Adrenal gland (tissue), 12 donors: ENCODE data around the gene TRH. TPM values are rescaled to one million over a fixed set of nuclear protein-coding genes. Genes with fewer than 3 reads are reported as not detected.

Source experiments
- DNase-seq, 7 donors: peaks; one replicate each; pipeline ENCODE4 v3.0.0-alpha.2; 2019 to 2020
- H3K27ac ChIP-seq, 5 donors: fragments of 200-600 bp; sonication (generic) in 4 of 5; 1 replicate in 3 of 5; 2 replicates in 2 of 5; pipeline versions ENCODE4 v1.5.1 to v1.8.0; 2016 to 2020; ENCODE audit warnings: mild to moderate bottlenecking in 1 of 5
- H3K27me3 ChIP-seq: fragments of 200-600 bp; 2 replicates; pipeline ENCODE4 v1.8.0; 2021
- H3K36me3 ChIP-seq, 2 donors: fragments of 200-600 bp; replicated peaks in 1 of 2; 1 replicate in 1 of 2; 2 replicates in 1 of 2; pipeline versions ENCODE4 v1.5.1 to v1.8.0; 2018 to 2022
- H3K4me1 ChIP-seq, 2 donors: fragments of 200-600 bp; replicated peaks in 1 of 2; 1 replicate in 1 of 2; 2 replicates in 1 of 2; pipeline versions ENCODE4 v1.5.1 to v1.8.0; 2018 to 2021
- H3K4me3 ChIP-seq, 4 donors: fragments of 200-600 bp; sonication (generic) in 3 of 4; one replicate each; pipeline ENCODE4 v1.5.1; 2016 to 2018
- H3K9me3 ChIP-seq, 3 donors: fragments of 200-600 bp; sonication (generic) in 1 of 3; replicated peaks in 1 of 3; 1 replicate in 2 of 3; 2 replicates in 1 of 3; pipeline versions ENCODE4 v1.5.1 to v1.8.0; 2016 to 2021
- POLR2A ChIP-seq, 2 donors: fragments of 450-650 bp; IDR thresholded peaks; one replicate each; pipeline ENCODE4 v1.6.1; 2017; ENCODE audit warnings: antibody characterized with exemption in 2 of 2, mild to moderate bottlenecking in 2 of 2, moderate library complexity in 1 of 2
- WGBS, 4 donors: extraction: QIAGEN DNeasy Blood & Tissue Kit in 2 of 4; methylation state at CpG; one replicate each; pipeline versions ENCODE4 v1.1.5 to v1.1.7; 2013 to 2017; 5-methylcytosine and 5-hydroxymethylcytosine counted together
- intact Hi-C, 2 donors: fragments of 100-400 bp; cut with DNase I; formaldehyde crosslinking; loops; one replicate each; pipeline versions ENCODE4 v1.14.1 to v1.15.0; 2022 to 2023
- polyA plus RNA-seq, 3 donors: library from polyadenylated mRNA; stranded (reverse); fragments of 200-250 nt in 2 of 3; fragments of 350-450 nt in 1 of 3; fragmentation: Illumina TruSeq in 1 of 3; extraction: RNeasy Lipid Tissue Mini Kit (QIAGEN cat#74804) in 1 of 3; gene quantifications; one replicate each; pipeline ENCODE4 v1.2.3, GENCODE V29; 2013 to 2014
- total RNA-seq, 9 donors: library from RNA; depleted of rRNA in 4 of 9; stranded (reverse); fragments of >200 nt in 4 of 9; fragments of 120-200 nt in 1 of 9; fragmentation: NEBNext Ultra II Directional in 1 of 9; extraction: Animal tissue kit (Norgen Biotek cat#: 25700) in 1 of 9; gene quantifications; one replicate each; pipeline versions ENCODE4 v1.1.0 to v1.2.4, GENCODE V29; 2013 to 2023
- TF ChIP-seq, protein P1 (sequence below), 6 experiments: fragments of 450-650 bp in 4 of 6; fragments of 200-600 bp in 2 of 6; sonication (generic) in 1 of 6; IDR thresholded peaks; 1 replicate in 5 of 6; 2 replicates in 1 of 6; pipeline versions ENCODE4 v1.5.1 to v1.8.0; 2016 to 2021; ENCODE audit warnings: antibody characterized with exemption in 6 of 6, mild to moderate bottlenecking in 2 of 6, moderate library complexity in 1 of 6
- donor health status: healthy with polysubstance abuse.
- donor health status: Bipolar disorder and iron deficiency.
- donor health status: DM: yes; HTN: yes; CAD: no.
- donor health status: DM: no; HTN: no; CAD: no.
- donor health status: DM: no; HTN: no; CAD: no.
- donor health status: DM: yes; HTN: yes; CAD: no.

The TRH gene
- total and polyA plus RNA-seq, 12 donors: 0.07 to 1.6 TPM; not detected in 10

DNA sequence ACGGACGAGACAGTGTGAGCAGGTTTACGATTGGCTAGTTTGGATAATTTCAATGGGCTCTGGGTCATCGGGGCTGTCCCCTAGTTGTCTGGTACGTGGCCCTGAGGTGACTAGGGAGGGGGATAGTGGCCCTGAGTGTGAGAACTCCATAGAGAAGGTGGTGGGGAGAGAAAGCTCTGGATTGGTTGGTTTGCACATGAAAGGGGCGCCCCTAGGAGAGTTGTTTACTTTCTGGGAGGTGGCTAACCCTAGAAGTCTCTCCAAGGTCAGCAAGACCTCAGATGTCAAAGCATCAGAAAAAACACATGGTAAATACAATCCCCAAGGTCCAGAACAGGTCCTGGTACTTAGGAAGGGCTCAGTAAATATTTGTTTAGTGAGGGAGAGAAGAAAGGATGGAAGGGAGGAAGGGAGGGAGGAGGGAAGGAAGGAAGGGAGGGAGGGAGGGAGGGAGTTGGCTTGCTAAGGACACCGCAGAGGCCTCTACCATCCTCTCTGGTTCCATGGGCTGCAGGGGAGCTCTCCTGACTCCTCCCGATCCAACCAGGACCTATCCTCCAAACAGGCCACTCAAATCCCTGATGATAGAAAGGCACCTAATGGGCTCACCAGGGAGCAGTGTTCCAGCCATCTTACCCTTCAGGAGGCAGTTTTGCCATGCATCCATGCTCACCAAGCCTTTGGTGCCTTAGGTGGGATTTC lies 3.0 kb upstream of the TRH start:
- Histone ChIP-seq H3K27me3 (peaks cover 23% of the 10 kb centered on the region), H3K4me1 (peaks cover 10 to 12% of the 10 kb centered on the region in 2 donors), H3K9me3 (no peaks in the 10 kb centered on the region), H3K36me3 (no peaks in the 10 kb centered on the region), H3K27ac (no peak overlapping the region), H3K4me3 (no peak overlapping the region)
- no peak for DNase-seq
- intact Hi-C loops: no loop called here
- WGBS, 4 donors: 58 to 62% (median 61%) methylated on average over 8 of the region's 8 CpGs
- TF ChIP-seq POLR2A (IDR thresholded peaks at IDR 0.05): no peak

DNA sequence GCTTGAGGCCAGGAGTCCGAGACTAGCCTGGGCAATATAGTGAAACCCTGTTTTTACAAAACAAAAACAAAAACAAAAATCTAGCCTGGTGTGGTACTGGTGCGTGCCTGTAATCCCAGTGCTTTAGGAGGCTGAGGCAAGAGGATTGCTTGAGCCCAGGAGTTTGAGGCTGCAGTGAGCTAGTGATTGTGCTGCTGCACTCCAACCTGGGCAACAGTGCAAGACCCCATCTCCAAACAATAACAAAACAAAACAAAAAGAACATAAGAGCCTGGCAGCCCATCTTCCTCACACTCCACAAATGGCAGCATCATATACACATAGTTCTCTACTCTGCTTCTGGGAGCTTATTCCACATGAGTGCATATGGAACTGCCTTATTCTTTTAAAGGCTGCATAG lies 2.2 kb upstream of the TRH start:
- TF ChIP-seq, protein P1, sequence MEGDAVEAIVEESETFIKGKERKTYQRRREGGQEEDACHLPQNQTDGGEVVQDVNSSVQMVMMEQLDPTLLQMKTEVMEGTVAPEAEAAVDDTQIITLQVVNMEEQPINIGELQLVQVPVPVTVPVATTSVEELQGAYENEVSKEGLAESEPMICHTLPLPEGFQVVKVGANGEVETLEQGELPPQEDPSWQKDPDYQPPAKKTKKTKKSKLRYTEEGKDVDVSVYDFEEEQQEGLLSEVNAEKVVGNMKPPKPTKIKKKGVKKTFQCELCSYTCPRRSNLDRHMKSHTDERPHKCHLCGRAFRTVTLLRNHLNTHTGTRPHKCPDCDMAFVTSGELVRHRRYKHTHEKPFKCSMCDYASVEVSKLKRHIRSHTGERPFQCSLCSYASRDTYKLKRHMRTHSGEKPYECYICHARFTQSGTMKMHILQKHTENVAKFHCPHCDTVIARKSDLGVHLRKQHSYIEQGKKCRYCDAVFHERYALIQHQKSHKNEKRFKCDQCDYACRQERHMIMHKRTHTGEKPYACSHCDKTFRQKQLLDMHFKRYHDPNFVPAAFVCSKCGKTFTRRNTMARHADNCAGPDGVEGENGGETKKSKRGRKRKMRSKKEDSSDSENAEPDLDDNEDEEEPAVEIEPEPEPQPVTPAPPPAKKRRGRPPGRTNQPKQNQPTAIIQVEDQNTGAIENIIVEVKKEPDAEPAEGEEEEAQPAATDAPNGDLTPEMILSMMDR (IDR thresholded peaks at IDR 0.05): no peak
- no peak for TF ChIP-seq POLR2A (IDR thresholded peaks at IDR 0.05)
- Histone ChIP-seq H3K27me3 (peaks cover 29% of the 10 kb centered on the region), H3K36me3 (no peaks in the 10 kb centered on the region), H3K27ac (no peak overlapping the region), H3K4me3 (no peak overlapping the region), H3K9me3 (no peaks in the 10 kb centered on the region), H3K4me1 (peaks cover 10 to 12% of the 10 kb centered on the region in 2 donors)
- intact Hi-C loops: no loop called here
- 94 to 100% (median 99%) methylated on average over 2 of the region's 2 CpGs for WGBS, 4 donors
- no peak for DNase-seq

DNA sequence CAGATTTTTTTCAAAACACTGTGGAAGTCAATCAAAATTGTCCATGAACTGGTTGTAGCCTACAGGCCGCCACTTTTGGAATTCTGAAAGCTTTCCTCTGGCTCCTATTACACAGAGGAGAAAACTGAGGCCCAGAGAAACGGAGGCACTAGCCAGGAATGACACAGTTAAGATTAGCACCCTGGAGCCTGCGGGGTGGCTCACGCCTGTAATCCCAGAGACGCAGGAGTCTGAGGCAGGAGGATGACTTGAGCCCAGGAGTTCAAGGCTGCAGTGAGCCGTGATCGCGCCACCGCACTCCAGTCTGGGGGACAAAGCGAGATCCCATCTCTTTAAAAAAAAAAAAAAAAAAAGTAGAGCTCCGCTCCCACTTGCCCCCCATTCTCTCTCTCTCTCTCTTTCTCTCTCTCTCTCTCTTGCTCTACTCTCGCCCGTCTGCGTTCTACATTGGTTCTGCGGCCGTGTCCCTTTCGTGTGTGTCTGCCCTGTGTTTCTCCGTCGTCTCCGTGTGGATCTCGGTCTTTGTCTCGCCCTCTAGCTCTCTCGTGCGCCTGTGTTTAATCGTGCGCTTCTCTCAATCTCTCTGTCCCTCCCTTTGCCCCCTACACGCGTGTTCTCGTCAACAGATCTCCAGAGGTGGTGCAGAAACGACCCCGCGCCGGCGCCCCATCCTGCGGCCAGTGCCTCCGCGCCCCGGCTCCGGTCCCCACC lies 512 bp upstream of the TRH start:
- intact Hi-C loops: no loop called here
- H3K27me3 ChIP-seq: peaks cover 35% of the 10 kb centered on the region

DNA sequence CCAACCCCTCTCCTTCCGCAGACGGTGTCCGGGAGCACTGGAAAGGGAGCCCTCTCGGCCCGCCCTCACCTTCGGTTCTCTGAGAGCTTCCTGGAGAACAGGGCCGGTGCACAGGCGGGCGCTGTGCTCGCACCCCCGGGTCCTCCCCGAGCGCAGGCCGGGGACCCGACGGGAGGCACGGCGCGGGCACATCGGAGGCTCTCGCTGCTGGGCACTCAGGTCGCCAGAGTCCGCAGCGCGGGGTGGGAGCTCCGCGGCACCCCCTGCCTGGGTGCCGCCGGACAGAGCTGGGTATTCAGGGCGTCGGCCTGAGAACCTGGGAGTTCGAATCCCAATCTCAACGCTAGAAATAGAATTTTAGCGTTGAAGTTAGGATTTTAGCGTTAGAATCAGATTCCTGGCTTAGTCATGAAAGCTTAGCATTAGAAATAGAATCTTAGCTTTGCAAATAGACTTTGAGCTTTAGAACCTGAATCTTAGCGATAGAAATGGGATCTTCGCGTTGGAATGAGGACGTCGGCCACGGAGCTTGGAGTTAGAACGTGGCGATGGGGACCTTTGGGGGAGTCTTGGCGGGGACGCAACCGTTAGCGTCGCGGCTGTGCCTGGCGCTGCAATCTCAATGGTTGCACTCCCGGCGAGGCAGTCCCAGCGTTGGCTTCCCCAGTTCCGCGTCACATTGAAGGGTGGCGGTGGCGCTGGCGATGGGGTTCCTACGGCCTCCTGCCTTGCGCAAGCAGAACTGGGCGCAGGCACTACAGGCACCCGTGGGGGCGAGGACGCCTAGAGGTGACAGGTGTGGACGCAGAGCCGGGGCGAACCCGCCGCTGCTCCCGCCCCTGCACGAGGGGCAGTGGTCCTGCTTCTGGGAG lies 549 bp downstream of the TRH start:
- peak in 1 of 7 donors; percentile 5 for DNase-seq
- 8 to 15% (median 9%) methylated on average over 41 to 71 of the region's 71 CpGs for WGBS, 4 donors
- Histone ChIP-seq H3K27ac (no peak overlapping the region), H3K36me3 (no peaks in the 10 kb centered on the region), H3K4me3 (peak overlapping the region in 1 of 4 donors; percentile 32), H3K9me3 (no peaks in the 10 kb centered on the region), H3K4me1 (peaks cover 10 to 12% of the 10 kb centered on the region in 2 donors), H3K27me3 (peaks cover 40% of the 10 kb centered on the region)
- intact Hi-C loops: no loop called here
- TF ChIP-seq, protein P1 (IDR thresholded peaks at IDR 0.05): no peak

More for the DNA sequence above, 512 bp upstream of the TRH start:
- Histone ChIP-seq H3K36me3 (no peaks in the 10 kb centered on the region), H3K4me1 (peaks cover 10 to 12% of the 10 kb centered on the region in 2 donors), H3K27ac (no peak overlapping the region), H3K4me3 (peak overlapping the region in 1 of 4 donors; percentile 32), H3K9me3 (no peaks in the 10 kb centered on the region)
- DNase-seq: no peak
- TF ChIP-seq, protein P1 (IDR thresholded peaks at IDR 0.05): no peak
- no peak for TF ChIP-seq POLR2A (IDR thresholded peaks at IDR 0.05)
- WGBS, 4 donors: 33 to 45% (median 39%) methylated on average over 34 to 39 of the region's 39 CpGs
